Activated naive CD8-positive, alpha-beta T cell treated with anti-CD3 and anti-CD28 coated beads, Interleukin-2, amount 10 ng/mL, durations not matched to agents 7 days and 5 days (primary cell): ENCODE results near the gene XPR1. TPM values are rescaled to one million over a fixed set of nuclear protein-coding genes. Genes with fewer than 3 reads are reported as not detected.

Experiments used
- ATAC-seq: fragments of 150-1000 bp; cut with Tn5 transposase; one replicate; pipeline ENCODE4 v1.10.0; 2021; ENCODE audit warnings: low read depth, moderate library complexity
- POLR2A ChIA-PET: fragments of 350-600 bp; sonication (Branson Sonifier 250); formaldehyde crosslinking; loops from one replicate; lab custom pipeline; 2021; ENCODE audit warnings: antibody characterized with exemption; lab: Charles Lee
- DNase-seq: peaks from one replicate; pipeline ENCODE4 v3.0.0; 2021
- H3K27ac Mint-ChIP-seq: one replicate; pipeline ENCODE4 v1.8.0; 2022; ENCODE audit warnings: mild to moderate bottlenecking, mixed read lengths
- H3K27me3 Mint-ChIP-seq: one replicate; pipeline ENCODE4 v1.8.0; 2022; ENCODE audit warnings: mild to moderate bottlenecking, moderate library complexity, mixed read lengths
- H3K36me3 Mint-ChIP-seq: one replicate; pipeline ENCODE4 v1.8.0; 2021; ENCODE audit warnings: mild to moderate bottlenecking, mixed read lengths
- H3K4me1 Mint-ChIP-seq: one replicate; pipeline ENCODE4 v1.8.0; 2021; ENCODE audit warnings: mixed read lengths
- H3K4me3 Mint-ChIP-seq: one replicate; pipeline ENCODE4 v1.8.0; 2022; ENCODE audit warnings: mild to moderate bottlenecking, moderate library complexity, mixed read lengths
- H3K9me3 Mint-ChIP-seq: one replicate; pipeline ENCODE4 v1.8.0; 2021; ENCODE audit warnings: mixed read lengths
- total RNA-seq, 2 experiments: library from RNA; stranded (reverse); gene quantifications; one replicate each; pipeline ENCODE4 v1.2.3, GENCODE V29; 2021

XPR1 gene
- total RNA-seq, 2 experiments from 2014 or later, result 16.5 to 17.5 TPM

GRCh38 chr1:180921891-180922630 lies 290.2 kb downstream of the XPR1 start:
- Mint-ChIP-seq H3K4me3 (no peak overlapping the region), H3K9me3 (no peaks in the 10 kb centered on the region), H3K27ac (no peak overlapping the region), H3K4me1 (peaks cover 3% of the 10 kb centered on the region), H3K36me3 (no peaks in the 10 kb centered on the region), H3K27me3 (no peaks in the 10 kb centered on the region)
- DNase-seq (no peak), ATAC-seq (no peak)
- POLR2A ChIA-PET, result no interaction called here

- Mint-ChIP-seq H3K27me3 (no peaks in the 10 kb centered on the region), H3K4me3 (no peak overlapping the region), H3K4me1 (peaks cover 3% of the 10 kb centered on the region), H3K9me3 (no peaks in the 10 kb centered on the region), H3K36me3 (no peaks in the 10 kb centered on the region), H3K27ac (no peak overlapping the region)
- DNase-seq (no peak), ATAC-seq (no peak)
- POLR2A ChIA-PET, result no interaction called here
Measured at GRCh38 chr1:180922631-180923015, 290.8 kb downstream of the XPR1 start.

GRCh38 chr1:180923021-180923841 lies 291.4 kb downstream of the XPR1 start:
- Mint-ChIP-seq H3K4me3 (no peak overlapping the region), H3K36me3 (no peaks in the 10 kb centered on the region), H3K27ac (no peak overlapping the region), H3K27me3 (no peaks in the 10 kb centered on the region), H3K9me3 (no peaks in the 10 kb centered on the region), H3K4me1 (peaks cover 3% of the 10 kb centered on the region)
- POLR2A ChIA-PET, result no interaction called here
- no peak for DNase-seq
- ATAC-seq, result no peak

DNA sequence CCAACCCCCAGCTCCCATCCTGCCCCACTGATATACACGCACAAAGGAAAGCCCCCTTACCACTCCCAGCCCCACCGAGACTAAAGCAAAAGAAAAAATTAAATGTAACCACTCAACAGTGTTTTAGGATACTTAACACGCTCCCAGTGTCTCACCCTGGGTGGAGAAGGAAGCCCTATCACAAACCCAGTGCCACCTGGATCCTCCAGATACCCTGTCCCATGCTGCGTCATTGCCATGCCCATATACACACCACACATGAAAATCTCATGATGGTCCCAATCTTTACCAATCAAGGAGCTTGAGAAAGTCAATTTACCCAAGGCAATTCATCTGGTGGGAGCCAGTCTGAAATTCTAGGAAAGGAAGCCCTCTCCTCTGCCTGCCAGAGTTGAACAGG lies 292.1 kb downstream of the XPR1 start:
- Mint-ChIP-seq H3K9me3 (no peaks in the 10 kb centered on the region), H3K36me3 (no peaks in the 10 kb centered on the region), H3K27me3 (peaks cover 2% of the 10 kb centered on the region), H3K4me3 (no peak overlapping the region), H3K27ac (no peak overlapping the region), H3K4me1 (peaks cover under 1% of the 10 kb centered on the region)
- DNase-seq (no peak), ATAC-seq (no peak)
- POLR2A ChIA-PET, result no interaction called here

- no peaks in the 10 kb centered on the region for H3K36me3 Mint-ChIP-seq
- no peak for DNase-seq
- POLR2A ChIA-PET, result no interaction called here
Measured at GRCh38 chr1:180924939-180925338, 293.1 kb downstream of the XPR1 start.

DNA sequence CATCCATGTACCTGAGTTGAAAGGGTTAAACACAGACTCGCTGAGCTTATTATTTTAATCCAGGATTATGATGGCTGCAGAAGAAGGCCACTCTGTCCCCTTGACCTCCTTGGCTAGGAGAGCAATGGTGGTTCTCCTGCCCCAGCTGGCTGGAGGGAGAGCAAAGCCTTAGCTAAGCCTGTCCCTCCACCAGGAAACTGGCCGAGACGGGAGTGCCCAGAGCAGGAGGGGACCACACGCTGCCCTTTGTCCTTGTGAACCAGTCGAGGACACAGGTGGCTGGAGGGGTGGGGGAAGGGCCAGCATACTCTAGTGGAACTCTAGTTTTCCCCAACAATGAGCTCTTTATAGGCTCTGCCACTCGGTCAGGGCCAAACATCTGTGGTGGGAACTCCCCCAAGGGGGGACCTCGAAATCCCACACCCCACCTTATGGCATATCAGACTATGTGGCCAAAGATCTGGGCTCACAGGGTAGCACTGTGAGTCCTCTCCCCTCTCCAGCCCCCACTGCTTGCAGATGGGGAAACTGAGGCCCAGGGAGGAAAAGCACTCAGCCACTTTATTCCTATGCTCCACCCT lies 293.7 kb downstream of the XPR1 start:
- ATAC-seq, result no peak
- no peaks in the 10 kb centered on the region for H3K4me1 Mint-ChIP-seq
- no peaks in the 10 kb centered on the region for H3K36me3 Mint-ChIP-seq
- no peak for DNase-seq
- H3K9me3 Mint-ChIP-seq, result no peaks in the 10 kb centered on the region
- no peak overlapping the region for H3K4me3 Mint-ChIP-seq
- H3K27me3 Mint-ChIP-seq, result peaks cover 2% of the 10 kb centered on the region
- POLR2A ChIA-PET, result no interaction called here
- no peak overlapping the region for H3K27ac Mint-ChIP-seq

More at GRCh38 chr1:180924939-180925338, 293.1 kb downstream of the XPR1 start:
- Mint-ChIP-seq H3K9me3 (no peaks in the 10 kb centered on the region), H3K4me3 (no peak overlapping the region), H3K27ac (no peak overlapping the region), H3K4me1 (no peaks in the 10 kb centered on the region), H3K27me3 (peaks cover 2% of the 10 kb centered on the region)
- ATAC-seq, result no peak

- DNase-seq (no peak), ATAC-seq (peak; percentile 73)
- H3K4me1 Mint-ChIP-seq, result no peaks in the 10 kb centered on the region
- H3K9me3 Mint-ChIP-seq, result no peaks in the 10 kb centered on the region
- H3K4me3 Mint-ChIP-seq, result no peak overlapping the region
- no peaks in the 10 kb centered on the region for H3K36me3 Mint-ChIP-seq
- POLR2A ChIA-PET, result no interaction called here
- peaks cover 2% of the 10 kb centered on the region for H3K27me3 Mint-ChIP-seq
- H3K27ac Mint-ChIP-seq, result no peak overlapping the region
Measured at GRCh38 chr1:180926164-180926981, 294.6 kb downstream of the XPR1 start.

GRCh38 chr1:180927348-180927747 lies 295.5 kb downstream of the XPR1 start:
- ATAC-seq, result no peak
- Mint-ChIP-seq H3K4me1 (no peaks in the 10 kb centered on the region), H3K27me3 (peaks cover 2% of the 10 kb centered on the region), H3K4me3 (no peak overlapping the region), H3K27ac (no peak overlapping the region), H3K36me3 (no peaks in the 10 kb centered on the region), H3K9me3 (no peaks in the 10 kb centered on the region)
- POLR2A ChIA-PET, result interaction anchor here (1.0 kb wide), 1 partner anchor 426 kb away, joined by 3 read pairs; no protein-coding TSS in a partner anchor
- DNase-seq, result no peak

- Mint-ChIP-seq H3K4me3 (no peak overlapping the region), H3K36me3 (no peaks in the 10 kb centered on the region), H3K27me3 (peaks cover 2% of the 10 kb centered on the region), H3K4me1 (no peaks in the 10 kb centered on the region), H3K27ac (no peak overlapping the region), H3K9me3 (no peaks in the 10 kb centered on the region)
- no peak for DNase-seq
- ATAC-seq, result no peak
- POLR2A ChIA-PET, result interaction anchor here (1.0 kb wide), 1 partner anchor 426 kb away, joined by 3 read pairs; no protein-coding TSS in a partner anchor
Measured at GRCh38 chr1:180927841-180928240, 296.0 kb downstream of the XPR1 start.

DNA sequence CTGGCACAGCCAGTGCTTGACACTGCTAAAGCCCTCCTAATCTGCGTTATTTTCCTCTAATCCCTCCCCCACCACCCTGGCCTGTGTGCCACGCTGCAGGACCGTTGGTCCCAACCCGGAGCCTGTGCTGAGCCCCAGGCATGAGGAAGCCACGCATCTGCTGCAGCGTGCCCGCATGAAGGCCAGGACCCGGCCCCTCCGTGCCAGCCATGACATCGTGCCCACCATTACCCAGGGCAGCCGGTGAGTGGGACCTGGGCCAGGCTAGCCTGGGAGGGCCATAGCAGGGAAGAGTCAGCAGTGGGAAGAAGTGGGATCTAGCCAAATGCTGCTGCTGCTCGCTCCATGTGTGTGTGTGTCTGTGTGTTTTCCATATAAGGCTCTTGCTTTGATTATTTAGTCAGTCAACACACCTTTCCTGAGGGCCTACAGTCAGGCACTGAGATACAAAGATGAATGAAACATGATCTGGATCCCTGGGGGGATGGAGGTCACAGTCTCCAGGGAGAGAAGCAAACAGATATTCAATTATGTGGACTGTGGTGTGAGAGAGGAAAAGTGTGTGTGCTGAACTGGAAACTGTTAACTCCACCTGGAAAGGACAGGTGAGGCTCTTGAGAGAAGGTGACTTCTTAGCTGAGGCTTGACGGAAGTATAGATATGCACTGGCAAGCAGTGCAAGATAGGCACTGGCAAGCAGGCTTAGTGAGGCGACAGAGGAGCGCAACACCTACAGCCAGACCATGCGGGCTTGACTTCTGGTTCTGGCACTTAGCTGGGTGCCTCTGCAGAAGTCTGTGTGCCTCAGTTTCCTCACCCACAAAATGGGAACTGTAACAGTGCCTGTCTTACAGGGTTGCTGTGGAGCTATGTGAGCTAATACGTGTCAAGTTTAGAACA lies 296.8 kb downstream of the XPR1 start:
- no peaks in the 10 kb centered on the region for H3K4me1 Mint-ChIP-seq
- no peak for ATAC-seq
- DNase-seq, result no peak
- POLR2A ChIA-PET, result interaction anchor here (1.0 kb wide), 1 partner anchor 427 kb away, joined by 3 read pairs; no protein-coding TSS in a partner anchor
- H3K36me3 Mint-ChIP-seq, result no peaks in the 10 kb centered on the region
- no peak overlapping the region for H3K27ac Mint-ChIP-seq
- H3K27me3 Mint-ChIP-seq, result peaks cover 2% of the 10 kb centered on the region
- no peaks in the 10 kb centered on the region for H3K9me3 Mint-ChIP-seq
- no peak overlapping the region for H3K4me3 Mint-ChIP-seq

- Mint-ChIP-seq H3K36me3 (no peaks in the 10 kb centered on the region), H3K4me3 (no peak overlapping the region), H3K27ac (no peak overlapping the region), H3K27me3 (peaks cover 2% of the 10 kb centered on the region), H3K9me3 (no peaks in the 10 kb centered on the region), H3K4me1 (peaks cover 2% of the 10 kb centered on the region)
- no peak for DNase-seq
- no peak for ATAC-seq
- POLR2A ChIA-PET, result no interaction called here
Measured at GRCh38 chr1:180929389-180929788, 297.6 kb downstream of the XPR1 start.

- POLR2A ChIA-PET, result interaction anchor here (0.7 kb wide), 1 partner anchor 93 kb away, joined by 3 read pairs; no protein-coding TSS in a partner anchor
- no peak for ATAC-seq
- Mint-ChIP-seq H3K9me3 (no peaks in the 10 kb centered on the region), H3K27me3 (peaks cover 2% of the 10 kb centered on the region), H3K36me3 (no peaks in the 10 kb centered on the region), H3K4me3 (no peak overlapping the region), H3K27ac (no peak overlapping the region), H3K4me1 (peaks cover 5% of the 10 kb centered on the region)
- DNase-seq, result no peak
Measured at GRCh38 chr1:180930687-180931086, 298.9 kb downstream of the XPR1 start.
